Subcutaneous abdominal adipose tissue (tissue), 5 donors: ENCODE measurements around the gene CRLF2.
"Not testable (repeated sequence)": the region's sequence is repeated elsewhere in the genome, so short reads cannot be mapped to it uniquely, and the experiment has no call there.

ENCODE experiments used
- H3K27ac ChIP-seq: one replicate; pipeline ENCODE4 v1.7.0; 2013; ENCODE audit warnings: low read depth, mild to moderate bottlenecking, inconsistent platforms, low read length, moderate library complexity
- H3K27me3 ChIP-seq, 5 donors: one replicate each; pipeline ENCODE4 v1.7.0; 2013; ENCODE audit warnings: low read length in 5 of 5, inconsistent platforms in 1 of 5; ENCODE audit not compliant: control insufficient read depth in 5 of 5, insufficient read depth in 4 of 5
- H3K36me3 ChIP-seq, 5 donors: one replicate each; pipeline ENCODE4 v1.7.0; 2013; ENCODE audit warnings: low read length in 5 of 5; ENCODE audit not compliant: control insufficient read depth in 5 of 5, insufficient read depth in 5 of 5
- H3K4me1 ChIP-seq, 5 donors: one replicate each; pipeline ENCODE4 v1.7.0; 2013; ENCODE audit warnings: low read length in 5 of 5, mild to moderate bottlenecking in 3 of 5, moderate library complexity in 1 of 5; ENCODE audit not compliant: control insufficient read depth in 5 of 5, insufficient read depth in 5 of 5
- H3K4me3 ChIP-seq, 5 donors: one replicate each; pipeline ENCODE4 v1.7.0; 2013; ENCODE audit warnings: low read length in 5 of 5, low read depth in 1 of 5
- H3K9ac ChIP-seq, 5 donors: one replicate each; pipeline ENCODE4 v1.7.0; 2013; ENCODE audit warnings: low read length in 5 of 5, mild to moderate bottlenecking in 4 of 5, moderate library complexity in 3 of 5
- H3K9me3 ChIP-seq, 5 donors: one replicate each; pipeline ENCODE4 v1.7.0; 2013; ENCODE audit warnings: low read length in 5 of 5; ENCODE audit not compliant: control insufficient read depth in 5 of 5
- donor health status: healthy.
- donor health status: healthy.
- donor health status: healthy.
- donor health status: healthy.
- donor health status: healthy.

CRLF2 gene

GRCh38 chrX:1212532-1212931 lies at the start of gene CRLF2:
TSS of gene CRLF2 (minus strand) at chrX:1212649. CDS start at chrX:1212634, 15 bp downstream.
- no peaks in the 10 kb centered on the region for H3K36me3 ChIP-seq
- H3K9me3 ChIP-seq = no peaks in the 10 kb centered on the region
- H3K27ac ChIP-seq = no peak within 1 kb of the TSS
- H3K27me3 ChIP-seq = peaks cover 0 to 8% (median 2%) of the 10 kb centered on the region in 5 donors
- H3K9ac ChIP-seq = no peak within 1 kb of the TSS
- H3K4me3 ChIP-seq = no peak within 1 kb of the TSS
- peaks cover 0 to 2% (median 0%) of the 10 kb centered on the region in 5 donors for H3K4me1 ChIP-seq

- H3K4me1 ChIP-seq, H3K27ac ChIP-seq, H3K27me3 ChIP-seq, H3K36me3 ChIP-seq, H3K4me3 ChIP-seq, H3K9me3 ChIP-seq, H3K9ac ChIP-seq: not testable (repeated sequence)
Measured at GRCh38 chrX:1261771-1262170, 49.3 kb upstream of the CRLF2 start.

GRCh38 chrX:1261285-1261684 lies 48.8 kb upstream of the CRLF2 start:
- Histone ChIP-seq H3K4me1 (no peaks in the 10 kb centered on the region), H3K27me3 (no peaks in the 10 kb centered on the region), H3K36me3 (no peaks in the 10 kb centered on the region), H3K27ac (no peak overlapping the region), H3K9me3 (peaks cover 0 to 3% (median 0%) of the 10 kb centered on the region in 5 donors), H3K4me3 (no peak overlapping the region), H3K9ac (no peak overlapping the region)

- H3K9ac ChIP-seq = no peak overlapping the region
- H3K4me1 ChIP-seq = peaks cover 3 to 13% (median 13%) of the 10 kb centered on the region in 5 donors
- peaks cover 0 to 4% (median 0%) of the 10 kb centered on the region in 5 donors for H3K27me3 ChIP-seq
- H3K27ac ChIP-seq = no peak overlapping the region
- H3K4me3 ChIP-seq = no peak overlapping the region
- no peaks in the 10 kb centered on the region for H3K9me3 ChIP-seq
- H3K36me3 ChIP-seq = no peaks in the 10 kb centered on the region
Measured at GRCh38 chrX:1252861-1253260, 40.4 kb upstream of the CRLF2 start.

- Histone ChIP-seq H3K4me3 (peak overlapping the region; percentile 13 to 58 (median 40)), H3K9me3 (no peaks in the 10 kb centered on the region), H3K36me3 (no peaks in the 10 kb centered on the region), H3K27ac (peak overlapping the region; percentile 46), H3K4me1 (peaks cover 3 to 13% (median 13%) of the 10 kb centered on the region in 5 donors), H3K27me3 (peaks cover 0 to 4% (median 0%) of the 10 kb centered on the region in 5 donors), H3K9ac (peak overlapping the region in 3 of 5 donors; percentile 0 to 66 (median 51))
Measured at GRCh38 chrX:1249101-1249887, 36.8 kb upstream of the CRLF2 start.

- H3K27me3 ChIP-seq = peaks cover 0 to 4% (median 0%) of the 10 kb centered on the region in 5 donors
- no peaks in the 10 kb centered on the region for H3K36me3 ChIP-seq
- H3K9me3 ChIP-seq = no peaks in the 10 kb centered on the region
- peak overlapping the region; percentile 46 for H3K27ac ChIP-seq
- H3K9ac ChIP-seq = peak overlapping the region in 3 of 5 donors; percentile 0 to 66 (median 51)
- peaks cover 3 to 13% (median 13%) of the 10 kb centered on the region in 5 donors for H3K4me1 ChIP-seq
- H3K4me3 ChIP-seq = peak overlapping the region in 4 of 5 donors; percentile 19 to 53 (median 45)
Measured at GRCh38 chrX:1248331-1249061, 36.0 kb upstream of the CRLF2 start.

- Histone ChIP-seq H3K9me3 (no peaks in the 10 kb centered on the region), H3K36me3 (no peaks in the 10 kb centered on the region), H3K4me1 (peaks cover 3 to 13% (median 13%) of the 10 kb centered on the region in 5 donors), H3K27ac (no peak overlapping the region), H3K4me3 (no peak overlapping the region), H3K27me3 (peaks cover 0 to 4% (median 0%) of the 10 kb centered on the region in 5 donors), H3K9ac (no peak overlapping the region)
Measured at GRCh38 chrX:1246816-1247215, 34.4 kb upstream of the CRLF2 start.

- Histone ChIP-seq H3K9ac (no peak overlapping the region), H3K4me1 (peaks cover 3 to 9% (median 9%) of the 10 kb centered on the region in 5 donors), H3K36me3 (no peaks in the 10 kb centered on the region), H3K27ac (no peak overlapping the region), H3K9me3 (no peaks in the 10 kb centered on the region), H3K4me3 (no peak overlapping the region), H3K27me3 (peaks cover 0 to 1% (median 0%) of the 10 kb centered on the region in 5 donors)
Measured at GRCh38 chrX:1244164-1245076, 32.0 kb upstream of the CRLF2 start.

- no peaks in the 10 kb centered on the region for H3K9me3 ChIP-seq
- no peaks in the 10 kb centered on the region for H3K4me1 ChIP-seq
- H3K4me3 ChIP-seq = no peak overlapping the region
- no peak overlapping the region for H3K9ac ChIP-seq
- no peaks in the 10 kb centered on the region for H3K36me3 ChIP-seq
- H3K27me3 ChIP-seq = no peaks in the 10 kb centered on the region
- no peak overlapping the region for H3K27ac ChIP-seq
Measured at GRCh38 chrX:1242891-1243402, 30.5 kb upstream of the CRLF2 start.
